ENCODE data around the gene CACNA1S. TPM values are rescaled to one million over a fixed set of nuclear protein-coding genes. Genes with fewer than 3 reads are reported as not detected.

The CACNA1S gene
- total RNA-seq, 1 donor from 2014 or later = not detected

- no peak for DNase-seq (ENCODE audit: low spot score in 2 of 2, unreplicated experiment in 2 of 2)
- Mint-ChIP-seq H3K36me3 (no peaks in the 10 kb centered on the region), H3K4me3 (no peak overlapping the region), H3K9me3 (no peaks in the 10 kb centered on the region), H3K4me1 (no peaks in the 10 kb centered on the region), H3K27me3 (ENCODE audit: low read depth) (peaks cover 2% of the 10 kb centered on the region), H3K27ac (no peak overlapping the region)
- TF ChIP-seq CTCF (IDR thresholded peaks at IDR 0.05; ENCODE audit: unreplicated experiment) = no peak
Measured at GRCh38 chr1:201008666-201009360, 103.4 kb downstream of the CACNA1S start.

- Mint-ChIP-seq H3K4me1 (no peaks in the 10 kb centered on the region), H3K36me3 (no peaks in the 10 kb centered on the region), H3K4me3 (no peak overlapping the region), H3K27me3 (ENCODE audit: low read depth) (no peaks in the 10 kb centered on the region), H3K9me3 (no peaks in the 10 kb centered on the region), H3K27ac (no peak overlapping the region)
- DNase-seq (ENCODE audit: low spot score in 2 of 2, unreplicated experiment in 2 of 2) = no peak
- no peak for TF ChIP-seq CTCF (IDR thresholded peaks at IDR 0.05; ENCODE audit: unreplicated experiment)
Measured at GRCh38 chr1:201007481-201007880, 104.7 kb downstream of the CACNA1S start.

GRCh38 chr1:201006450-201006849 is 105.8 kb downstream of the CACNA1S start:
- no peak overlapping the region for H3K27ac Mint-ChIP-seq
- H3K27me3 Mint-ChIP-seq (ENCODE audit: low read depth) = no peaks in the 10 kb centered on the region
- H3K4me3 Mint-ChIP-seq = no peak overlapping the region
- peaks cover 2% of the 10 kb centered on the region for H3K36me3 Mint-ChIP-seq
- no peaks in the 10 kb centered on the region for H3K4me1 Mint-ChIP-seq
- DNase-seq (ENCODE audit: low spot score in 2 of 2, unreplicated experiment in 2 of 2) = no peak
- TF ChIP-seq CTCF (IDR thresholded peaks at IDR 0.05; ENCODE audit: unreplicated experiment) = no peak
- H3K9me3 Mint-ChIP-seq = no peaks in the 10 kb centered on the region

GRCh38 chr1:201004732-201005131 is 107.5 kb downstream of the CACNA1S start:
- Mint-ChIP-seq H3K27me3 (ENCODE audit: low read depth) (no peaks in the 10 kb centered on the region), H3K27ac (no peak overlapping the region), H3K4me3 (no peak overlapping the region)

GRCh38 chr1:201004154-201004553 is 108.1 kb downstream of the CACNA1S start:
- no peak overlapping the region for H3K27ac Mint-ChIP-seq
- DNase-seq (ENCODE audit: low spot score in 2 of 2, unreplicated experiment in 2 of 2) = no peak
- H3K4me1 Mint-ChIP-seq = no peaks in the 10 kb centered on the region
- peaks cover 2% of the 10 kb centered on the region for H3K36me3 Mint-ChIP-seq
- no peak overlapping the region for H3K4me3 Mint-ChIP-seq
- H3K9me3 Mint-ChIP-seq = no peaks in the 10 kb centered on the region
- no peaks in the 10 kb centered on the region for H3K27me3 Mint-ChIP-seq (ENCODE audit: low read depth)
- TF ChIP-seq CTCF (IDR thresholded peaks at IDR 0.05; ENCODE audit: unreplicated experiment) = no peak

More at GRCh38 chr1:201004732-201005131, 107.5 kb downstream of the CACNA1S start:
- no peak for TF ChIP-seq CTCF (IDR thresholded peaks at IDR 0.05; ENCODE audit: unreplicated experiment)
- H3K9me3 Mint-ChIP-seq = no peaks in the 10 kb centered on the region
- H3K4me1 Mint-ChIP-seq = no peaks in the 10 kb centered on the region
- DNase-seq (ENCODE audit: low spot score in 2 of 2, unreplicated experiment in 2 of 2) = no peak
- peaks cover 2% of the 10 kb centered on the region for H3K36me3 Mint-ChIP-seq

Measured in mesothelial cell of epicardium (in vitro differentiated cells).